CD8-positive, alpha-beta memory T cell (primary cell): ENCODE measurements around the gene AHI1. TPM values are rescaled to one million over a fixed set of nuclear protein-coding genes. Genes with fewer than 3 reads are reported as not detected.
"Not testable (repeated sequence)": the region's sequence is repeated elsewhere in the genome, so short reads cannot be mapped to it uniquely, and the experiment has no call there.

Experiments
- CTCF ChIA-PET: fragments of 350-600 bp; sonication (Branson Sonifier 250); formaldehyde crosslinking; loops from one replicate; lab custom pipeline; 2021; ENCODE audit warnings: antibody characterized with exemption; lab: Charles Lee
- POLR2A ChIA-PET: fragments of 350-600 bp; sonication (Branson Sonifier 250); formaldehyde crosslinking; loops from one replicate; lab custom pipeline; 2021; ENCODE audit warnings: antibody characterized with exemption; lab: Charles Lee
- DNase-seq, 5 donors: peaks; one replicate each; pipeline versions ENCODE4 v3.0.0 to v3.0.0-alpha.2; 2020 to 2022; ENCODE audit warnings: mixed read lengths in 1 of 5
- H3K27ac ChIP-seq: one replicate; pipeline ENCODE4 v1.7.0; 2013; ENCODE audit warnings: low read depth, mild to moderate bottlenecking, low read length, moderate library complexity
- H3K27me3 ChIP-seq: 2 replicates; pipeline ENCODE4 v1.7.0; 2013; ENCODE audit warnings: low read length, mild to moderate bottlenecking; ENCODE audit not compliant: insufficient read depth, poor library complexity, severe bottlenecking
- H3K36me3 ChIP-seq: 2 replicates; pipeline ENCODE4 v1.7.0; 2013; ENCODE audit warnings: mild to moderate bottlenecking, low read length, moderate library complexity; ENCODE audit not compliant: insufficient read depth
- H3K4me1 ChIP-seq: 2 replicates; pipeline ENCODE4 v1.7.0; 2013; ENCODE audit warnings: mild to moderate bottlenecking, low read length, moderate library complexity; ENCODE audit not compliant: insufficient read depth
- H3K4me3 ChIP-seq: 2 replicates; pipeline ENCODE4 v1.7.0; 2013; ENCODE audit warnings: mild to moderate bottlenecking, low read length
- H3K9me3 ChIP-seq: 2 replicates; pipeline ENCODE4 v1.7.0; 2013; ENCODE audit warnings: mild to moderate bottlenecking, low read length
- H3K27ac Mint-ChIP-seq, 8 donors: one replicate each; pipeline ENCODE4 v1.8.0; 2020 to 2021; ENCODE audit warnings: mixed read lengths in 8 of 8, mild to moderate bottlenecking in 6 of 8, inconsistent platforms in 3 of 8, moderate library complexity in 3 of 8
- H3K27me3 Mint-ChIP-seq, 2 donors: one replicate each; pipeline ENCODE4 v1.8.0; 2020 to 2021; ENCODE audit warnings: mixed read lengths in 2 of 2, mild to moderate bottlenecking in 1 of 2, moderate library complexity in 1 of 2
- H3K36me3 Mint-ChIP-seq, 3 donors: one replicate each; pipeline ENCODE4 v1.8.0; 2020 to 2021; ENCODE audit warnings: mixed read lengths in 3 of 3, inconsistent platforms in 1 of 3, mild to moderate bottlenecking in 1 of 3
- H3K4me1 Mint-ChIP-seq, 3 donors: one replicate each; pipeline ENCODE4 v1.8.0; 2020 to 2021; ENCODE audit warnings: mixed read lengths in 3 of 3, inconsistent platforms in 1 of 3, mild to moderate bottlenecking in 1 of 3
- H3K4me3 Mint-ChIP-seq, 7 donors: one replicate each; pipeline ENCODE4 v1.8.0; 2020 to 2021; ENCODE audit warnings: mixed read lengths in 7 of 7, mild to moderate bottlenecking in 6 of 7, moderate library complexity in 4 of 7, inconsistent platforms in 2 of 7
- H3K9me3 Mint-ChIP-seq, 5 donors: one replicate each; pipeline ENCODE4 v1.8.0; 2020 to 2022; ENCODE audit warnings: mixed read lengths in 5 of 5, mild to moderate bottlenecking in 3 of 5, moderate library complexity in 2 of 5, inconsistent platforms in 1 of 5
- polyA plus RNA-seq: library from polyadenylated mRNA; unstranded; fragments of 300-500 nt; fragmentation: Illumina TruSeq; gene quantifications from one replicate; pipeline ENCODE4 v1.2.3, GENCODE V29; 2021
- total RNA-seq, 2 experiments: library from RNA; stranded (reverse); gene quantifications; one replicate each; pipeline ENCODE4 v1.2.3, GENCODE V29; 2021

AHI1 gene
- total and polyA plus RNA-seq, 3 experiments from 2014 or later, result 3.6 to 41.2 (median 41.1) TPM

DNA sequence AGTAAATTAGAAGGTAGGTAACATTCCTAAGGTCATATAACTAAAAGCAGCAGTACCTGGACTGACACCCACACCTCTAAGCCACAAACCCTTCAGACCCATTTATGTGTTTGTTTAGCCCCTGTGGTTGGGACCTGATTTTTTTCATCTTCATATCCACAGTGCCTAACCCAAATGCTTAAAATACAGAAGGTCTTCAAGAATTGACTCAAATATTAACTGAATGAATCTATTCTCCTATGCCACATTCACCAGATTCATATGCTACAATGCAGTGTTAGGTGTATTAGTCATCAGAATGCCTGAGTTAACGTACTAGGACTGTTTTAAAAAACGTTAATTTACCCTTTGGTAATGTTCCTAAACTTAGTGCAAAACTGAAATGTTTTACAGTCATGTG lies 124.8 kb downstream of the AHI1 start:
- POLR2A ChIA-PET, result no interaction called here

DNA sequence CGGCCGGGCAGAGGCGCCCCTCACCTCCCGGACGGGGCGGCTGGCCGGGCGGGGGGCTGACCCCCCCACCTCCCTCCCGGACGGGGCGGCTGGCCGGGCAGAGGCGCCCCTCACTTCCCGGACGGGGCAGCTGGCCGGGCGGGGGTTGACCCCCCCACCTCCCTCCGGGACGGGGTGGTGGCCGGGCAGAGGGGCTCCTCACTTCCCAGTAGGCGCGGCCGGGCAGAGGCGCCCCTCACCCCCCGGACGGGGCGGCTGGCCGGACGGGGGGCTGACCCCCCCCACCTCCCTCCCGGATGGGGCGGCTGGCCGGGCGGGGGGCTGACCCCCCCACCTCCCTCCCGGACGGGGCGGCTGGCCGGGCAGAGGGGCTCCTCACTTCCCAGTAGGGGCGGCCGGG lies 133.9 kb downstream of the AHI1 start:
- CTCF ChIA-PET, result not testable (repeated sequence)

More for the DNA sequence above, 124.8 kb downstream of the AHI1 start:
- Histone ChIP-seq H3K36me3 (no peaks in the 10 kb centered on the region), H3K4me3 (no peak overlapping the region), H3K4me1 (no peaks in the 10 kb centered on the region), H3K9me3 (no peaks in the 10 kb centered on the region), H3K27ac (no peak overlapping the region), H3K27me3 (no peaks in the 10 kb centered on the region)
- CTCF ChIA-PET, result no interaction called here
- Mint-ChIP-seq H3K27me3 (no peaks in the 10 kb centered on the region), H3K4me1 (no peaks in the 10 kb centered on the region), H3K4me3 (no peak overlapping the region), H3K27ac (peak overlapping the region in 1 of 8 donors; percentile 61), H3K36me3 (peaks cover 2 to 14% (median 5%) of the 10 kb centered on the region in 3 donors), H3K9me3 (peaks cover 12 to 22% (median 19%) of the 10 kb centered on the region in 5 donors)
- no peak for DNase-seq

GRCh38 chr6:135362124-135362523 lies 135.4 kb downstream of the AHI1 start:
- Histone ChIP-seq H3K27me3 (no peaks in the 10 kb centered on the region), H3K36me3 (no peaks in the 10 kb centered on the region), H3K4me3 (no peak overlapping the region), H3K4me1 (no peaks in the 10 kb centered on the region), H3K9me3 (no peaks in the 10 kb centered on the region), H3K27ac (no peak overlapping the region)
- Mint-ChIP-seq H3K4me1 (no peaks in the 10 kb centered on the region), H3K36me3 (peaks cover 1 to 9% (median 2%) of the 10 kb centered on the region in 3 donors), H3K9me3 (peaks cover 8 to 21% (median 11%) of the 10 kb centered on the region in 5 donors), H3K4me3 (no peak overlapping the region), H3K27ac (no peak overlapping the region), H3K27me3 (no peaks in the 10 kb centered on the region)
- CTCF ChIA-PET, result no interaction called here
- POLR2A ChIA-PET, result no interaction called here
- DNase-seq, result no peak

More for the DNA sequence above, 133.9 kb downstream of the AHI1 start:
- peaks cover 1 to 18% (median 3%) of the 10 kb centered on the region in 3 donors for H3K36me3 Mint-ChIP-seq
- H3K36me3 ChIP-seq, POLR2A ChIA-PET, H3K4me1 ChIP-seq, H3K4me3 ChIP-seq, DNase-seq, H3K27ac ChIP-seq, H3K27me3 Mint-ChIP-seq, H3K4me3 Mint-ChIP-seq, H3K4me1 Mint-ChIP-seq, H3K27ac Mint-ChIP-seq, H3K9me3 ChIP-seq, H3K27me3 ChIP-seq: not testable (repeated sequence)
- H3K9me3 Mint-ChIP-seq, result peaks cover 11 to 33% (median 13%) of the 10 kb centered on the region in 5 donors

DNA sequence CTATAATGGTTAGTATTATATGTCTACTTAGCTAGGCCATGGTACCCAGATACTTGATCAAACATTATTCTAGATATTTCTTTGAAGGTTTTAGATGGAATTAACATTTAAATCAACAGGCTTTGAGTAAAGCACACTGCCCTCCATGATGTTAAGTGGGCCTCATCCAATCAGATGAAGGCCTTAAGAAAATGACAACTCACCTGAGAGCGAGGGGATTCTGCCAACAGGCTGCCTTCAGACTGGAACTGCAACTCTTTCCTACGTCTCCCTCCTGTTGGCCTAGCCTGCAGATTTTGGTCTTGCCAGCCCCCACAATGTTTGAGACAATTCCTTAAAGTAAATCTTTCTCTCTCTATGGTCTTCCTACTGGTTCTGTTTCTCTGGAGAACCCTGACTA lies 137.3 kb downstream of the AHI1 start:
- DNase-seq, result no peak
- Histone ChIP-seq H3K4me3 (no peak overlapping the region), H3K36me3 (no peaks in the 10 kb centered on the region), H3K9me3 (no peaks in the 10 kb centered on the region), H3K4me1 (no peaks in the 10 kb centered on the region), H3K27me3 (no peaks in the 10 kb centered on the region), H3K27ac (no peak overlapping the region)
- peaks cover 2 to 5% (median 3%) of the 10 kb centered on the region in 3 donors for H3K36me3 Mint-ChIP-seq
- ChIA-PET POLR2A (no interaction called here), CTCF (no interaction called here)
- H3K4me3 Mint-ChIP-seq, result no peak overlapping the region
- H3K9me3 Mint-ChIP-seq, result peaks cover 2 to 5% (median 5%) of the 10 kb centered on the region in 5 donors
- H3K27ac Mint-ChIP-seq, result no peak overlapping the region
- no peaks in the 10 kb centered on the region for H3K4me1 Mint-ChIP-seq
- no peaks in the 10 kb centered on the region for H3K27me3 Mint-ChIP-seq

GRCh38 chr6:135358985-135359384 lies 138.6 kb downstream of the AHI1 start:
- H3K4me1 ChIP-seq, result no peaks in the 10 kb centered on the region
- no peak overlapping the region for H3K27ac ChIP-seq
- Mint-ChIP-seq H3K36me3 (peaks cover 0 to 2% (median 2%) of the 10 kb centered on the region in 3 donors), H3K27ac (no peak overlapping the region), H3K9me3 (no peaks in the 10 kb centered on the region), H3K4me3 (no peak overlapping the region), H3K4me1 (no peaks in the 10 kb centered on the region), H3K27me3 (no peaks in the 10 kb centered on the region)
- CTCF ChIA-PET, result no interaction called here
- no peak overlapping the region for H3K4me3 ChIP-seq
- POLR2A ChIA-PET, result no interaction called here
- no peaks in the 10 kb centered on the region for H3K36me3 ChIP-seq
- DNase-seq, result no peak
- H3K9me3 ChIP-seq, result no peaks in the 10 kb centered on the region
- no peaks in the 10 kb centered on the region for H3K27me3 ChIP-seq

- no peak overlapping the region for H3K27ac Mint-ChIP-seq
- no peaks in the 10 kb centered on the region for H3K27me3 Mint-ChIP-seq
- no peak for DNase-seq
- no peaks in the 10 kb centered on the region for H3K27me3 ChIP-seq
- ChIA-PET CTCF (no interaction called here), POLR2A (no interaction called here)
- no peak overlapping the region for H3K27ac ChIP-seq
- H3K4me3 Mint-ChIP-seq, result no peak overlapping the region
- no peaks in the 10 kb centered on the region for H3K9me3 ChIP-seq
- H3K36me3 Mint-ChIP-seq, result peaks cover 0 to 2% (median 2%) of the 10 kb centered on the region in 3 donors
- H3K36me3 ChIP-seq, result no peaks in the 10 kb centered on the region
- H3K4me3 ChIP-seq, result no peak overlapping the region
- no peaks in the 10 kb centered on the region for H3K4me1 Mint-ChIP-seq
- no peaks in the 10 kb centered on the region for H3K9me3 Mint-ChIP-seq
- H3K4me1 ChIP-seq, result no peaks in the 10 kb centered on the region
Observed at GRCh38 chr6:135358251-135358821, 139.2 kb downstream of the AHI1 start.

GRCh38 chr6:135354407-135354806 lies 143.1 kb downstream of the AHI1 start:
- CTCF ChIA-PET, result no interaction called here
- Mint-ChIP-seq H3K9me3 (no peaks in the 10 kb centered on the region), H3K36me3 (peaks cover 0 to 2% (median 2%) of the 10 kb centered on the region in 3 donors), H3K4me1 (no peaks in the 10 kb centered on the region), H3K4me3 (no peak overlapping the region), H3K27ac (no peak overlapping the region), H3K27me3 (no peaks in the 10 kb centered on the region)
- H3K27ac ChIP-seq, result no peak overlapping the region
- H3K4me3 ChIP-seq, result no peak overlapping the region
- no peaks in the 10 kb centered on the region for H3K36me3 ChIP-seq
- no peaks in the 10 kb centered on the region for H3K9me3 ChIP-seq
- no peaks in the 10 kb centered on the region for H3K4me1 ChIP-seq
- H3K27me3 ChIP-seq, result no peaks in the 10 kb centered on the region
- DNase-seq, result no peak
- POLR2A ChIA-PET, result no interaction called here

GRCh38 chr6:135353113-135353512 lies 144.4 kb downstream of the AHI1 start:
- Mint-ChIP-seq H3K36me3 (peaks cover 0 to 2% (median 2%) of the 10 kb centered on the region in 3 donors), H3K9me3 (no peaks in the 10 kb centered on the region), H3K27ac (no peak overlapping the region), H3K27me3 (no peaks in the 10 kb centered on the region), H3K4me3 (no peak overlapping the region), H3K4me1 (no peaks in the 10 kb centered on the region)
- Histone ChIP-seq H3K9me3 (no peaks in the 10 kb centered on the region), H3K27ac (no peak overlapping the region), H3K4me3 (no peak overlapping the region), H3K36me3 (no peaks in the 10 kb centered on the region), H3K4me1 (no peaks in the 10 kb centered on the region), H3K27me3 (no peaks in the 10 kb centered on the region)
- no peak for DNase-seq
- ChIA-PET CTCF (no interaction called here), POLR2A (no interaction called here)
